HEK293 (cell line): ENCODE data around the gene STYK1.

Experiments used
- CTCF ChIA-PET: fragments of 350-600 bp; formaldehyde crosslinking; extraction: SDS; loops from one replicate; lab custom pipeline; 2021; ENCODE audit warnings: antibody characterized with exemption; lab: Yijun Ruan, JAX
- POLR2A ChIA-PET: fragments of 300-600 bp; formaldehyde crosslinking; extraction: SDS; loops from one replicate; lab custom pipeline; 2020; ENCODE audit warnings: antibody characterized with exemption, inconsistent platforms; lab: Yijun Ruan, JAX
- H3K27ac ChIP-seq: fragments of 200-500 bp; sonication (Bioruptor generic); 2 replicates; pipeline ENCODE4 v1.5.1; 2014; ENCODE audit warnings: low read depth, low read length, control low read depth, inconsistent platforms; ENCODE audit errors: extremely low read depth
- H3K36me3 ChIP-seq, 2 experiments: fragments of 200-500 bp in 1 of 2; sonication (Bioruptor generic) in 1 of 2; 1 replicate in 1 of 2; 2 replicates in 1 of 2; pipeline ENCODE4 v1.5.1; 2014 to 2017; ENCODE audit warnings: inconsistent platforms in 2 of 2, low read length in 2 of 2; ENCODE audit not compliant: control insufficient read depth in 2 of 2, insufficient read depth in 1 of 2
- H3K4me1 ChIP-seq: fragments of 200-500 bp; sonication (Bioruptor generic); 2 replicates; pipeline ENCODE4 v1.5.1; 2014; ENCODE audit warnings: mild to moderate bottlenecking, low read length, inconsistent platforms; ENCODE audit not compliant: control insufficient read depth, insufficient read depth
- H3K4me3 ChIP-seq: 2 replicates; pipeline ENCODE4 v1.5.1; 2011; ENCODE audit warnings: low read depth, mild to moderate bottlenecking, control low read depth, low read length, moderate library complexity
- H3K9me3 ChIP-seq: fragments of 200-500 bp; sonication (Bioruptor generic); 2 replicates; pipeline ENCODE4 v1.5.1; 2014; ENCODE audit warnings: low read depth, low read length, inconsistent platforms; ENCODE audit not compliant: control insufficient read depth, insufficient read depth
- BCL6B ChIP-seq: fragments of 450-650 bp; formaldehyde crosslinking; IDR thresholded peaks from 2 replicates; pipeline ENCODE4 v1.5.1; 2017; ENCODE audit warnings: missing biosample characterization, missing genetic modification characterization
- EGR2 ChIP-seq: fragments of 450-650 bp; formaldehyde crosslinking; IDR thresholded peaks from 2 replicates; pipeline ENCODE4 v1.5.1; 2016; ENCODE audit warnings: low read depth, missing biosample characterization, missing genetic modification characterization
- GLI4 ChIP-seq: fragments of 450-650 bp; formaldehyde crosslinking; IDR thresholded peaks from 2 replicates; pipeline ENCODE4 v1.5.1; 2016; ENCODE audit warnings: missing biosample characterization, missing genetic modification characterization
- HOXC10 ChIP-seq: sonication (generic); formaldehyde crosslinking; IDR thresholded peaks from 2 replicates; pipeline ENCODE4 v1.8.1; 2023; ENCODE audit warnings: mild to moderate bottlenecking, missing genetic modification reagents
- KLF7 ChIP-seq: fragments of 450-650 bp; formaldehyde crosslinking; IDR thresholded peaks from 2 replicates; pipeline ENCODE4 v1.5.1; 2016; ENCODE audit warnings: missing biosample characterization, missing genetic modification characterization, borderline replicate concordance
- PRDM2 ChIP-seq: fragments of 450-650 bp; formaldehyde crosslinking; IDR thresholded peaks from 2 replicates; pipeline ENCODE4 v1.5.1; 2016; ENCODE audit warnings: missing biosample characterization, missing genetic modification characterization, borderline replicate concordance
- ZBTB48 ChIP-seq: fragments of 450-650 bp; formaldehyde crosslinking; IDR thresholded peaks from 2 replicates; pipeline ENCODE4 v1.5.1; 2016; ENCODE audit warnings: missing biosample characterization, missing genetic modification characterization
- ZEB2 ChIP-seq: fragments of 450-650 bp; formaldehyde crosslinking; IDR thresholded peaks from 2 replicates; pipeline ENCODE4 v1.5.1; 2016; ENCODE audit warnings: missing biosample characterization, missing genetic modification characterization
- ZFP41 ChIP-seq: fragments of 450-650 bp; formaldehyde crosslinking; IDR thresholded peaks from 2 replicates; pipeline ENCODE4 v1.5.1; 2016; ENCODE audit warnings: missing biosample characterization, missing genetic modification characterization, borderline replicate concordance
- ZNF146 ChIP-seq: fragments of 450-650 bp; formaldehyde crosslinking; IDR thresholded peaks from 2 replicates; pipeline ENCODE4 v1.5.1; 2016; ENCODE audit warnings: missing biosample characterization, missing genetic modification characterization
- ZNF174 ChIP-seq: fragments of 450-650 bp; formaldehyde crosslinking; IDR thresholded peaks from 2 replicates; pipeline ENCODE4 v1.5.0; 2017; ENCODE audit warnings: missing biosample characterization, mild to moderate bottlenecking, missing genetic modification characterization
- ZNF19 ChIP-seq: fragments of 450-650 bp; formaldehyde crosslinking; IDR thresholded peaks from 2 replicates; pipeline ENCODE4; 2016; ENCODE audit warnings: missing biosample characterization, missing genetic modification characterization, low read depth
- ZNF211 ChIP-seq: fragments of 450-650 bp; formaldehyde crosslinking; IDR thresholded peaks from 2 replicates; pipeline ENCODE4 v1.5.1; 2016; ENCODE audit warnings: low read depth, missing biosample characterization, missing genetic modification characterization
- ZNF23 ChIP-seq: fragments of 450-650 bp; formaldehyde crosslinking; IDR thresholded peaks from 2 replicates; pipeline ENCODE4 v1.5.1; 2016; ENCODE audit warnings: missing biosample characterization, missing genetic modification characterization, borderline replicate concordance
- ZNF24 ChIP-seq: fragments of 450-650 bp; formaldehyde crosslinking; IDR thresholded peaks from 2 replicates; pipeline ENCODE4 v1.5.1; 2016; ENCODE audit warnings: missing biosample characterization, missing genetic modification characterization
- ZNF248 ChIP-seq: fragments of 450-650 bp; formaldehyde crosslinking; IDR thresholded peaks from 2 replicates; pipeline ENCODE4 v1.5.1; 2017; ENCODE audit warnings: missing biosample characterization, missing genetic modification characterization
- ZNF394 ChIP-seq: fragments of 450-650 bp; formaldehyde crosslinking; IDR thresholded peaks from 2 replicates; pipeline ENCODE4 v1.5.1; 2016; ENCODE audit warnings: missing biosample characterization, missing genetic modification characterization, mild to moderate bottlenecking, moderate library complexity, borderline replicate concordance
- ZNF398 ChIP-seq: fragments of 450-650 bp; formaldehyde crosslinking; IDR thresholded peaks from 2 replicates; pipeline ENCODE4 v1.5.1; 2017; ENCODE audit warnings: missing biosample characterization, missing genetic modification characterization
- ZNF416 ChIP-seq: fragments of 450-650 bp; formaldehyde crosslinking; IDR thresholded peaks from 2 replicates; pipeline ENCODE4 v1.5.1; 2016; ENCODE audit warnings: missing biosample characterization, missing genetic modification characterization
- ZNF48 ChIP-seq: fragments of 450-650 bp; formaldehyde crosslinking; IDR thresholded peaks from 2 replicates; pipeline ENCODE4 v1.5.1; 2016; ENCODE audit warnings: missing biosample characterization, missing genetic modification characterization
- ZNF488 ChIP-seq: fragments of 450-650 bp; formaldehyde crosslinking; IDR thresholded peaks from 2 replicates; pipeline ENCODE4 v1.5.1; 2016; ENCODE audit warnings: missing biosample characterization, missing genetic modification characterization
- ZNF501 ChIP-seq: fragments of 450-650 bp; formaldehyde crosslinking; IDR thresholded peaks from 2 replicates; pipeline ENCODE4 v1.5.1; 2016; ENCODE audit warnings: missing biosample characterization, missing genetic modification characterization
- ZNF510 ChIP-seq: fragments of 450-650 bp; formaldehyde crosslinking; IDR thresholded peaks from 2 replicates; pipeline ENCODE4 v1.5.1; 2018; ENCODE audit warnings: mild to moderate bottlenecking, missing genetic modification characterization, missing biosample characterization; ENCODE audit not compliant: insufficient replicate concordance
- ZNF548 ChIP-seq: fragments of 450-650 bp; formaldehyde crosslinking; IDR thresholded peaks from 2 replicates; pipeline ENCODE4 v1.5.1; 2016; ENCODE audit warnings: missing biosample characterization, missing genetic modification characterization
- ZNF571 ChIP-seq: fragments of 450-650 bp; formaldehyde crosslinking; IDR thresholded peaks from 2 replicates; pipeline ENCODE4 v1.5.0; 2017; ENCODE audit warnings: missing biosample characterization, missing genetic modification characterization
- ZNF580 ChIP-seq: fragments of 450-650 bp; formaldehyde crosslinking; IDR thresholded peaks from 2 replicates; pipeline ENCODE4 v1.5.1; 2016; ENCODE audit warnings: missing biosample characterization, missing genetic modification characterization
- ZNF585B ChIP-seq: fragments of 450-650 bp; formaldehyde crosslinking; IDR thresholded peaks from 2 replicates; pipeline ENCODE4 v1.5.1; 2016; ENCODE audit warnings: missing biosample characterization, missing genetic modification characterization
- ZNF626 ChIP-seq: fragments of 450-650 bp; sonication (Bioruptor Pico); formaldehyde crosslinking; IDR thresholded peaks from 2 replicates; pipeline ENCODE4 v1.5.1; 2018; ENCODE audit warnings: missing biosample characterization, missing genetic modification characterization, inconsistent platforms
- ZNF664 ChIP-seq: fragments of 450-650 bp; formaldehyde crosslinking; IDR thresholded peaks from 2 replicates; pipeline ENCODE4 v1.5.1; 2016; ENCODE audit warnings: missing biosample characterization, missing genetic modification characterization
- ZNF677 ChIP-seq: fragments of 450-650 bp; IDR thresholded peaks from 2 replicates; pipeline ENCODE4 v1.5.0; 2018; ENCODE audit warnings: missing biosample characterization, mild to moderate bottlenecking, missing genetic modification characterization, moderate library complexity

The STYK1 gene

GRCh38 chr12:10690906-10691305 lies 17.1 kb upstream of the STYK1 start:
- CTCF ChIA-PET: interaction anchor here (1.7 kb wide), 1 partner anchor 59 kb away, joined by 5 read pairs; no protein-coding TSS in a partner anchor
- POLR2A ChIA-PET: no interaction called here
- no peaks in the 10 kb centered on the region for H3K4me1 ChIP-seq

GRCh38 chr12:10689146-10689545 lies 15.3 kb upstream of the STYK1 start:
- ChIA-PET CTCF (interaction anchor here (0.6 to 0.8 kb wide), 3 partner anchors 10 to 538 kb away, joined by 3 to 4 read pairs (median 4); no protein-coding TSS in a partner anchor), POLR2A (no interaction called here)
- H3K36me3 ChIP-seq: peaks cover 5 to 12% of the 10 kb centered on the region in 2 experiments; a peak in 2 of 3 replicates
- H3K4me1 ChIP-seq: no peaks in the 10 kb centered on the region
- no peak overlapping the region for H3K27ac ChIP-seq
- H3K4me3 ChIP-seq: no peak overlapping the region
- no peaks in the 10 kb centered on the region for H3K9me3 ChIP-seq
- TF ChIP-seq ZEB2 (no peak), ZBTB48 (tag by site-specific recombination) (no peak), GLI4 (tag by site-specific recombination) (no peak), ZNF416 (tag by site-specific recombination) (no peak), ZNF48 (tag by site-specific recombination) (no peak), PRDM2 (tag by site-specific recombination) (no peak), ZNF394 (tag by site-specific recombination) (no peak), ZNF174 (tag by site-specific recombination) (no peak), KLF7 (no peak), ZNF548 (no peak), ZNF398 (no peak), ZNF664 (tag by site-specific recombination) (no peak), ZFP41 (tag by site-specific recombination) (no peak), ZNF585B (tag by site-specific recombination) (no peak)

More at GRCh38 chr12:10690906-10691305, 17.1 kb upstream of the STYK1 start:
- TF ChIP-seq ZNF510 (tag by site-specific recombination): no peak
- no peak for TF ChIP-seq ZNF23 (tag by site-specific recombination)
- no peak for TF ChIP-seq ZNF626 (tag by site-specific recombination)
- TF ChIP-seq ZNF571 (tag by site-specific recombination): no peak
- no peak for TF ChIP-seq ZNF580
- no peak for TF ChIP-seq ZNF24
- no peak for TF ChIP-seq EGR2 (tag by site-specific recombination)
- no peak for TF ChIP-seq BCL6B (tag by site-specific recombination)
- no peak for TF ChIP-seq HOXC10 (CRISPR knock-in tag)
- no peak for TF ChIP-seq KLF7
- TF ChIP-seq ZNF48 (tag by site-specific recombination): no peak
- no peak for TF ChIP-seq GLI4 (tag by site-specific recombination)
- no peak for TF ChIP-seq ZNF677 (tag by site-specific recombination)
- TF ChIP-seq ZNF19 (tag by site-specific recombination): no peak
- no peak for TF ChIP-seq ZNF146 (tag by site-specific recombination)
- TF ChIP-seq ZNF501 (tag by site-specific recombination): no peak
- no peak for TF ChIP-seq ZNF211
- TF ChIP-seq ZNF248 (tag by site-specific recombination): no peak
- no peak for TF ChIP-seq ZNF488 (tag by site-specific recombination)
- TF ChIP-seq ZNF416 (tag by site-specific recombination): no peak
- H3K36me3 ChIP-seq: peaks cover 15 to 22% of the 10 kb centered on the region in 2 experiments
- no peaks in the 10 kb centered on the region for H3K9me3 ChIP-seq
- no peak overlapping the region for H3K27ac ChIP-seq
- no peak overlapping the region for H3K4me3 ChIP-seq
